Measurements from ENCODE around the gene ORC5. TPM values are rescaled to one million over a fixed set of nuclear protein-coding genes. Genes with fewer than 3 reads are reported as not detected.

Gene ORC5
- total RNA-seq, 1 experiment from 2014 or later, result 21.0 TPM

- no peak for TF ChIP-seq ZNF281 (CRISPR knock-in tag; IDR thresholded peaks at IDR 0.05)
- no peak for TF ChIP-seq CREB1 (CRISPR knock-in tag; IDR thresholded peaks at IDR 0.05)
- no peak for TF ChIP-seq ESRRA (CRISPR knock-in tag; IDR thresholded peaks at IDR 0.05; ENCODE audit: borderline replicate concordance)
- TF ChIP-seq CREM (CRISPR knock-in tag; IDR thresholded peaks at IDR 0.05), result no peak
- no peak for TF ChIP-seq ELF4 (CRISPR knock-in tag; IDR thresholded peaks at IDR 0.05; ENCODE audit: low read depth)
- no peak for TF ChIP-seq MXD4 (CRISPR knock-in tag; IDR thresholded peaks at IDR 0.05; ENCODE audit: borderline replicate concordance)
Measured at GRCh38 chr7:104153287-104153686, 54.5 kb downstream of the ORC5 start (continued).

GRCh38 chr7:104152468-104152867, 55.3 kb downstream of the ORC5 start:
- Mint-ChIP-seq H3K36me3 (no peaks in the 10 kb centered on the region), H3K4me1 (no peaks in the 10 kb centered on the region), H3K27ac (no peak overlapping the region), H3K4me3 (no peak overlapping the region), H3K9me3 (no peaks in the 10 kb centered on the region), H3K27me3 (ENCODE audit: low read depth) (no peaks in the 10 kb centered on the region)
- TF ChIP-seq E2F5 (CRISPR knock-in tag; IDR thresholded peaks at IDR 0.05) (no peak), GRHL2 (CRISPR knock-in tag; IDR thresholded peaks at IDR 0.05; ENCODE audit: insufficient replicate concordance, severe bottlenecking) (no peak), ESRRA (CRISPR knock-in tag; IDR thresholded peaks at IDR 0.05; ENCODE audit: borderline replicate concordance) (no peak)
- ATAC-seq (no peak), DNase-seq (ENCODE audit: low spot score) (no peak)
- CTCF ChIA-PET, result no interaction called here
- POLR2A ChIA-PET, result no interaction called here

- ATAC-seq, result no peak
- DNase-seq (ENCODE audit: low spot score), result no peak
- Mint-ChIP-seq H3K9me3 (no peaks in the 10 kb centered on the region), H3K4me3 (no peak overlapping the region), H3K27me3 (ENCODE audit: low read depth) (no peaks in the 10 kb centered on the region), H3K4me1 (no peaks in the 10 kb centered on the region), H3K36me3 (no peaks in the 10 kb centered on the region), H3K27ac (no peak overlapping the region)
- ChIA-PET CTCF (no interaction called here), POLR2A (no interaction called here)
- no peak for TF ChIP-seq CDX4 (CRISPR knock-in tag; IDR thresholded peaks at IDR 0.05; ENCODE audit: borderline replicate concordance)
- TF ChIP-seq ZMAT4 (CRISPR knock-in tag; IDR thresholded peaks at IDR 0.05), result no peak
- TF ChIP-seq SMAD3 (CRISPR knock-in tag; IDR thresholded peaks at IDR 0.05; ENCODE audit: borderline replicate concordance), result no peak
- no peak for TF ChIP-seq ARID4B (CRISPR knock-in tag; IDR thresholded peaks at IDR 0.05; ENCODE audit: borderline replicate concordance)
Measured at GRCh38 chr7:104150470-104150869, 57.3 kb downstream of the ORC5 start.

Data from WTC11 (cell line).